HEK293 (cell line): ENCODE measurements around the gene TMEM91.

Experiments
- EGR2 ChIP-seq: fragments of 450-650 bp; formaldehyde crosslinking; IDR thresholded peaks from 2 replicates; pipeline ENCODE4 v1.5.1; 2016; ENCODE audit warnings: low read depth, missing biosample characterization, missing genetic modification characterization
- HOXC10 ChIP-seq: sonication (generic); formaldehyde crosslinking; IDR thresholded peaks from 2 replicates; pipeline ENCODE4 v1.8.1; 2023; ENCODE audit warnings: mild to moderate bottlenecking, missing genetic modification reagents
- MEIS1 ChIP-seq: sonication (generic); formaldehyde crosslinking; IDR thresholded peaks from 2 replicates; pipeline ENCODE4 v1.8.1; 2022; ENCODE audit warnings: missing genetic modification reagents, mild to moderate bottlenecking, borderline replicate concordance
- REPIN1 ChIP-seq: fragments of 450-650 bp; formaldehyde crosslinking; IDR thresholded peaks from 2 replicates; pipeline ENCODE4 v1.5.1; 2017; ENCODE audit warnings: missing biosample characterization, missing genetic modification characterization, low read depth
- SP2 ChIP-seq: fragments of 450-650 bp; formaldehyde crosslinking; IDR thresholded peaks from 2 replicates; pipeline ENCODE4 v1.5.1; 2016; ENCODE audit warnings: missing biosample characterization, missing genetic modification characterization
- SP7 ChIP-seq: fragments of 450-650 bp; formaldehyde crosslinking; IDR thresholded peaks from 2 replicates; pipeline ENCODE4 v1.5.1; 2016; ENCODE audit warnings: missing biosample characterization, missing genetic modification characterization
- ZBTB17 ChIP-seq: fragments of 450-650 bp; formaldehyde crosslinking; IDR thresholded peaks from 2 replicates; pipeline ENCODE4 v1.5.1; 2016; ENCODE audit warnings: missing biosample characterization, missing genetic modification characterization
- ZFHX2 ChIP-seq: fragments of 450-650 bp; formaldehyde crosslinking; conservative IDR thresholded peaks from 2 replicates; pipeline ENCODE4 v1.5.1; 2016; ENCODE audit warnings: missing biosample characterization, missing genetic modification characterization
- ZFP37 ChIP-seq: fragments of 450-650 bp; formaldehyde crosslinking; IDR thresholded peaks from 2 replicates; pipeline ENCODE4 v1.5.1; 2016; ENCODE audit warnings: missing biosample characterization, missing genetic modification characterization
- ZNF10 ChIP-seq: fragments of 450-650 bp; formaldehyde crosslinking; IDR thresholded peaks from 2 replicates; pipeline ENCODE4 v1.5.1; 2017; ENCODE audit warnings: missing biosample characterization, missing genetic modification characterization
- ZNF114 ChIP-seq: fragments of 450-650 bp; formaldehyde crosslinking; IDR thresholded peaks from 2 replicates; pipeline ENCODE4 v1.5.0; 2017; ENCODE audit warnings: missing biosample characterization, missing genetic modification characterization
- ZNF155 ChIP-seq: fragments of 450-650 bp; formaldehyde crosslinking; IDR thresholded peaks from 2 replicates; pipeline ENCODE4 v1.5.1; 2016; ENCODE audit warnings: missing biosample characterization, missing genetic modification characterization
- ZNF202 ChIP-seq: fragments of 450-650 bp; formaldehyde crosslinking; IDR thresholded peaks from 2 replicates; pipeline ENCODE4 v1.5.1; 2016; ENCODE audit warnings: missing biosample characterization, missing genetic modification characterization, borderline replicate concordance
- ZNF324 ChIP-seq: fragments of 450-650 bp; formaldehyde crosslinking; IDR thresholded peaks from 2 replicates; pipeline ENCODE4 v1.5.1; 2016; ENCODE audit warnings: missing biosample characterization, missing genetic modification characterization
- ZNF335 ChIP-seq: fragments of 450-650 bp; formaldehyde crosslinking; conservative IDR thresholded peaks from 2 replicates; pipeline ENCODE4 v1.5.1; 2016; ENCODE audit warnings: missing biosample characterization, missing genetic modification characterization
- ZNF416 ChIP-seq: fragments of 450-650 bp; formaldehyde crosslinking; IDR thresholded peaks from 2 replicates; pipeline ENCODE4 v1.5.1; 2016; ENCODE audit warnings: missing biosample characterization, missing genetic modification characterization
- ZNF600 ChIP-seq: fragments of 450-650 bp; formaldehyde crosslinking; IDR thresholded peaks from 2 replicates; pipeline ENCODE4 v1.5.1; 2016; ENCODE audit warnings: missing biosample characterization, missing genetic modification characterization
- ZNF658 ChIP-seq: fragments of 450-650 bp; formaldehyde crosslinking; IDR thresholded peaks from 2 replicates; pipeline ENCODE4; 2016; ENCODE audit warnings: missing biosample characterization, missing genetic modification characterization
- ZNF677 ChIP-seq: fragments of 450-650 bp; IDR thresholded peaks from 2 replicates; pipeline ENCODE4 v1.5.0; 2018; ENCODE audit warnings: missing biosample characterization, mild to moderate bottlenecking, missing genetic modification characterization, moderate library complexity
- TF ChIP-seq, protein P1 (sequence below): fragments of 450-650 bp; formaldehyde crosslinking; IDR thresholded peaks from 2 replicates; pipeline ENCODE4; 2016; ENCODE audit warnings: missing biosample characterization, missing genetic modification characterization
- TF ChIP-seq, protein P2 (sequence below): sonication (generic); formaldehyde crosslinking; IDR thresholded peaks from 2 replicates; pipeline ENCODE4 v1.8.1; 2022; ENCODE audit warnings: mild to moderate bottlenecking, moderate library complexity, missing genetic modification reagents
- TF ChIP-seq, protein P3 (sequence below): fragments of 450-650 bp; formaldehyde crosslinking; IDR thresholded peaks from 2 replicates; pipeline ENCODE4 v1.5.1; 2017; ENCODE audit warnings: missing biosample characterization, missing genetic modification characterization
- TF ChIP-seq, protein P4 (sequence below): fragments of 450-650 bp; formaldehyde crosslinking; conservative IDR thresholded peaks from 2 replicates; pipeline ENCODE4 v1.5.1; 2016; ENCODE audit warnings: low read depth, missing biosample characterization, missing genetic modification characterization
- TF ChIP-seq, protein P5 (sequence below): fragments of 450-650 bp; formaldehyde crosslinking; IDR thresholded peaks from 2 replicates; pipeline ENCODE4 v1.5.1; 2016; ENCODE audit warnings: missing biosample characterization, missing genetic modification characterization
- TF ChIP-seq, protein P6 (sequence below): fragments of 450-650 bp; formaldehyde crosslinking; IDR thresholded peaks from 2 replicates; pipeline ENCODE4 v1.5.1; 2017; ENCODE audit warnings: missing biosample characterization, missing genetic modification characterization
- TF ChIP-seq, protein P7 (sequence below): fragments of 450-650 bp; IDR thresholded peaks from 2 replicates; pipeline ENCODE4 v1.5.1; 2018; ENCODE audit warnings: missing biosample characterization, mild to moderate bottlenecking, missing genetic modification characterization

TMEM91 gene

DNA sequence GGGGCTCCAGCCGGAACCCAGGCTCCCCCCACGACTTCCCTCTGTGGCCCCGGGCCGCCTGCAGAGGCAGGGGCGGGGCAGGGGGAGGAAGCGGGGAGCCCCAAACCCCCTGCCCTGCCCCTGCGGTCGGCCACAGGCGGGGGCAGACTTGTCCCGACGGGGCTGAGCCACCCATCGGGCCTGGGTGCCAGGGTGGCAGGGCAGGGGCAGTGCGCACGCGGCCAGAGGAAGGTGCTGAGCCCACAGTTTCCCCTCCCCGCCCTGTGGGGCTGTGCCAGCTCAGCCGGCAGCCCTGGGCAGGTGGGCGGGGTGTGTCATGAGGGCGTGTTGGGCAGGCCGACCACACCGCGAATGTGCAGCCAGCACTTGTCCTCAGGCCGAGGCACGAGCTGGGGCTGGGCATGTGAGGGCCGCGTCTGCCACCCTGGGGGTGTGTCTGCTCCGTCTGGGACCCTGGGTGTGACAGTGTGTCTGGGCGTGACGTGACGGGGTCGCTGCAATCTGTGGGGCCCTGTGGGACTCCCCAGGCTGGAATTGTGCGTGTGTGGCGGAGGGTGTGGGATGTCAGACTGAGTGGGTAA, 48.7 kb upstream of the TMEM91 start (continued):
- TF ChIP-seq MEIS1 (CRISPR knock-in tag) (no peak), ZNF202 (tag by site-specific recombination) (no peak), ZNF10 (tag by site-specific recombination) (no peak), EGR2 (tag by site-specific recombination) (peak; percentile 76), ZBTB17 (tag by site-specific recombination) (no peak), ZNF416 (tag by site-specific recombination) (no peak), ZNF155 (tag by site-specific recombination) (no peak), ZNF677 (tag by site-specific recombination) (no peak), SP2 (tag by site-specific recombination) (peak; percentile 31; the same call in 1 of the 2 replicates), HOXC10 (CRISPR knock-in tag) (0 out of 2 replicates have a peak, but pooled peaks have one; percentile 38), ZFHX2 (tag by site-specific recombination) (peak; percentile 93), ZNF600 (tag by site-specific recombination) (peak; percentile 56), ZNF658 (tag by site-specific recombination) (no peak), SP7 (tag by site-specific recombination) (peak; percentile 73), REPIN1 (tag by site-specific recombination) (no peak), ZNF114 (tag by site-specific recombination) (no peak), ZNF335 (tag by site-specific recombination) (no peak), ZFP37 (tag by site-specific recombination) (no peak), ZNF324 (tag by site-specific recombination) (no peak)
- TF ChIP-seq, protein P1, sequence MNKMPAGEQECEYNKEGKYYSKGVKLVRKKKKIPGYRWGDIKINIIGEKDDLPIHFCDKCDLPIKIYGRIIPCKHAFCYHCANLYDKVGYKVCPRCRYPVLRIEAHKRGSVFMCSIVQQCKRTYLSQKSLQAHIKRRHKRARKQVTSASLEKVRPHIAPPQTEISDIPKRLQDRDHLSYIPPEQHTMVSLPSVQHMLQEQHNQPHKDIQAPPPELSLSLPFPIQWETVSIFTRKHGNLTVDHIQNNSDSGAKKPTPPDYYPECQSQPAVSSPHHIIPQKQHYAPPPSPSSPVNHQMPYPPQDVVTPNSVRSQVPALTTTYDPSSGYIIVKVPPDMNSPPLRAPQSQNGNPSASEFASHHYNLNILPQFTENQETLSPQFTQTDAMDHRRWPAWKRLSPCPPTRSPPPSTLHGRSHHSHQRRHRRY (tag by site-specific recombination): no peak
- TF ChIP-seq, protein P2, sequence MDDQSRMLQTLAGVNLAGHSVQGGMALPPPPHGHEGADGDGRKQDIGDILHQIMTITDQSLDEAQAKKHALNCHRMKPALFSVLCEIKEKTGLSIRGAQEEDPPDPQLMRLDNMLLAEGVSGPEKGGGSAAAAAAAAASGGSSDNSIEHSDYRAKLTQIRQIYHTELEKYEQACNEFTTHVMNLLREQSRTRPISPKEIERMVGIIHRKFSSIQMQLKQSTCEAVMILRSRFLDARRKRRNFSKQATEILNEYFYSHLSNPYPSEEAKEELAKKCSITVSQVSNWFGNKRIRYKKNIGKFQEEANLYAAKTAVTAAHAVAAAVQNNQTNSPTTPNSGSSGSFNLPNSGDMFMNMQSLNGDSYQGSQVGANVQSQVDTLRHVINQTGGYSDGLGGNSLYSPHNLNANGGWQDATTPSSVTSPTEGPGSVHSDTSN (CRISPR knock-in tag): no peak
- TF ChIP-seq, protein P3, sequence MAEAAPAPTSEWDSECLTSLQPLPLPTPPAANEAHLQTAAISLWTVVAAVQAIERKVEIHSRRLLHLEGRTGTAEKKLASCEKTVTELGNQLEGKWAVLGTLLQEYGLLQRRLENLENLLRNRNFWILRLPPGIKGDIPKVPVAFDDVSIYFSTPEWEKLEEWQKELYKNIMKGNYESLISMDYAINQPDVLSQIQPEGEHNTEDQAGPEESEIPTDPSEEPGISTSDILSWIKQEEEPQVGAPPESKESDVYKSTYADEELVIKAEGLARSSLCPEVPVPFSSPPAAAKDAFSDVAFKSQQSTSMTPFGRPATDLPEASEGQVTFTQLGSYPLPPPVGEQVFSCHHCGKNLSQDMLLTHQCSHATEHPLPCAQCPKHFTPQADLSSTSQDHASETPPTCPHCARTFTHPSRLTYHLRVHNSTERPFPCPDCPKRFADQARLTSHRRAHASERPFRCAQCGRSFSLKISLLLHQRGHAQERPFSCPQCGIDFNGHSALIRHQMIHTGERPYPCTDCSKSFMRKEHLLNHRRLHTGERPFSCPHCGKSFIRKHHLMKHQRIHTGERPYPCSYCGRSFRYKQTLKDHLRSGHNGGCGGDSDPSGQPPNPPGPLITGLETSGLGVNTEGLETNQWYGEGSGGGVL (tag by site-specific recombination): no peak
- TF ChIP-seq, protein P4, sequence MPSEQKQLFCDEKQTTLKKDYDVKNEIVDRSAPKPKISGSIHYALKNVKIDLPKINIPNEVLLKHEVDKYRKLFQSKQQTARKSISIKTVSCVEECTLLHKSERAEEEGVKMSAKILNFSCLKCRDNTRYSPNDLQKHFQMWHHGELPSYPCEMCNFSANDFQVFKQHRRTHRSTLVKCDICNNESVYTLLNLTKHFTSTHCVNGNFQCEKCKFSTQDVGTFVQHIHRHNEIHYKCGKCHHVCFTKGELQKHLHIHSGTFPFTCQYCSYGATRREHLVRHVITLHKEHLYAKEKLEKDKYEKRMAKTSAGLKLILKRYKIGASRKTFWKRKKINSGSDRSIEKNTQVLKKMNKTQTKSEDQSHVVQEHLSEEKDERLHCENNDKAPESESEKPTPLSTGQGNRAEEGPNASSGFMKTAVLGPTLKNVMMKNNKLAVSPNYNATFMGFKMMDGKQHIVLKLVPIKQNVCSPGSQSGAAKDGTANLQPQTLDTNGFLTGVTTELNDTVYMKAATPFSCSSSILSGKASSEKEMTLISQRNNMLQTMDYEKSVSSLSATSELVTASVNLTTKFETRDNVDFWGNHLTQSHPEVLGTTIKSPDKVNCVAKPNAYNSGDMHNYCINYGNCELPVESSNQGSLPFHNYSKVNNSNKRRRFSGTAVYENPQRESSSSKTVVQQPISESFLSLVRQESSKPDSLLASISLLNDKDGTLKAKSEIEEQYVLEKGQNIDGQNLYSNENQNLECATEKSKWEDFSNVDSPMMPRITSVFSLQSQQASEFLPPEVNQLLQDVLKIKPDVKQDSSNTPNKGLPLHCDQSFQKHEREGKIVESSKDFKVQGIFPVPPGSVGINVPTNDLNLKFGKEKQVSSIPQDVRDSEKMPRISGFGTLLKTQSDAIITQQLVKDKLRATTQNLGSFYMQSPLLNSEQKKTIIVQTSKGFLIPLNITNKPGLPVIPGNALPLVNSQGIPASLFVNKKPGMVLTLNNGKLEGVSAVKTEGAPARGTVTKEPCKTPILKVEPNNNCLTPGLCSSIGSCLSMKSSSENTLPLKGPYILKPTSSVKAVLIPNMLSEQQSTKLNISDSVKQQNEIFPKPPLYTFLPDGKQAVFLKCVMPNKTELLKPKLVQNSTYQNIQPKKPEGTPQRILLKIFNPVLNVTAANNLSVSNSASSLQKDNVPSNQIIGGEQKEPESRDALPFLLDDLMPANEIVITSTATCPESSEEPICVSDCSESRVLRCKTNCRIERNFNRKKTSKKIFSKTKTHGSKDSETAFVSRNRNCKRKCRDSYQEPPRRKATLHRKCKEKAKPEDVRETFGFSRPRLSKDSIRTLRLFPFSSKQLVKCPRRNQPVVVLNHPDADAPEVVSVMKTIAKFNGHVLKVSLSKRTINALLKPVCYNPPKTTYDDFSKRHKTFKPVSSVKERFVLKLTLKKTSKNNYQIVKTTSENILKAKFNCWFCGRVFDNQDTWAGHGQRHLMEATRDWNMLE (tag by site-specific recombination): no peak
- TF ChIP-seq, protein P5, sequence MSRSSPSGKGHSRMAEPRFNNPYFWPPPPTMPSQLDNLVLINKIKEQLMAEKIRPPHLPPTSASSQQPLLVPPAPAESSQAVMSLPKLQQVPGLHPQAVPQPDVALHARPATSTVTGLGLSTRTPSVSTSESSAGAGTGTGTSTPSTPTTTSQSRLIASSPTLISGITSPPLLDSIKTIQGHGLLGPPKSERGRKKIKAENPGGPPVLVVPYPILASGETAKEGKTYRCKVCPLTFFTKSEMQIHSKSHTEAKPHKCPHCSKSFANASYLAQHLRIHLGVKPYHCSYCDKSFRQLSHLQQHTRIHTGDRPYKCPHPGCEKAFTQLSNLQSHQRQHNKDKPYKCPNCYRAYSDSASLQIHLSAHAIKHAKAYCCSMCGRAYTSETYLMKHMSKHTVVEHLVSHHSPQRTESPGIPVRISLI (tag by site-specific recombination): no peak
- TF ChIP-seq, protein P6, sequence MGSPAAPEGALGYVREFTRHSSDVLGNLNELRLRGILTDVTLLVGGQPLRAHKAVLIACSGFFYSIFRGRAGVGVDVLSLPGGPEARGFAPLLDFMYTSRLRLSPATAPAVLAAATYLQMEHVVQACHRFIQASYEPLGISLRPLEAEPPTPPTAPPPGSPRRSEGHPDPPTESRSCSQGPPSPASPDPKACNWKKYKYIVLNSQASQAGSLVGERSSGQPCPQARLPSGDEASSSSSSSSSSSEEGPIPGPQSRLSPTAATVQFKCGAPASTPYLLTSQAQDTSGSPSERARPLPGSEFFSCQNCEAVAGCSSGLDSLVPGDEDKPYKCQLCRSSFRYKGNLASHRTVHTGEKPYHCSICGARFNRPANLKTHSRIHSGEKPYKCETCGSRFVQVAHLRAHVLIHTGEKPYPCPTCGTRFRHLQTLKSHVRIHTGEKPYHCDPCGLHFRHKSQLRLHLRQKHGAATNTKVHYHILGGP (tag by site-specific recombination): no peak
- TF ChIP-seq, protein P7, sequence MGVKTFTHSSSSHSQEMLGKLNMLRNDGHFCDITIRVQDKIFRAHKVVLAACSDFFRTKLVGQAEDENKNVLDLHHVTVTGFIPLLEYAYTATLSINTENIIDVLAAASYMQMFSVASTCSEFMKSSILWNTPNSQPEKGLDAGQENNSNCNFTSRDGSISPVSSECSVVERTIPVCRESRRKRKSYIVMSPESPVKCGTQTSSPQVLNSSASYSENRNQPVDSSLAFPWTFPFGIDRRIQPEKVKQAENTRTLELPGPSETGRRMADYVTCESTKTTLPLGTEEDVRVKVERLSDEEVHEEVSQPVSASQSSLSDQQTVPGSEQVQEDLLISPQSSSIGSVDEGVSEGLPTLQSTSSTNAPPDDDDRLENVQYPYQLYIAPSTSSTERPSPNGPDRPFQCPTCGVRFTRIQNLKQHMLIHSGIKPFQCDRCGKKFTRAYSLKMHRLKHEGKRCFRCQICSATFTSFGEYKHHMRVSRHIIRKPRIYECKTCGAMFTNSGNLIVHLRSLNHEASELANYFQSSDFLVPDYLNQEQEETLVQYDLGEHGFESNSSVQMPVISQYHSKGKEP (tag by site-specific recombination): no peak
